ENCODE results near the gene HTT.

HTT gene

GRCh38 chr4:3207531-3208037 is 133.1 kb downstream of the HTT start:
- H3K4me3 ChIP-seq (ENCODE audit: low read length): no peak overlapping the region
- no peak for TF ChIP-seq ZNF274 (IDR thresholded peaks at IDR 0.05; ENCODE audit: low read depth, low read length)

GRCh38 chr4:3208826-3209225 is 134.3 kb downstream of the HTT start:
- TF ChIP-seq ZNF274 (IDR thresholded peaks at IDR 0.05; ENCODE audit: low read depth, low read length): no peak
- H3K4me3 ChIP-seq (ENCODE audit: low read length): no peak overlapping the region

GRCh38 chr4:3209551-3210325 is 135.3 kb downstream of the HTT start:
- no peak for TF ChIP-seq ZNF274 (IDR thresholded peaks at IDR 0.05; ENCODE audit: low read depth, low read length)
- no peak overlapping the region for H3K4me3 ChIP-seq (ENCODE audit: low read length)

- TF ChIP-seq ZNF274 (IDR thresholded peaks at IDR 0.05; ENCODE audit: low read depth, low read length): no peak
- no peak overlapping the region for H3K4me3 ChIP-seq (ENCODE audit: low read length)
Observed at GRCh38 chr4:3210467-3210866, 136.0 kb downstream of the HTT start.

- H3K4me3 ChIP-seq (ENCODE audit: low read length): no peak overlapping the region
- no peak for TF ChIP-seq ZNF274 (IDR thresholded peaks at IDR 0.05; ENCODE audit: low read depth, low read length)
Observed at GRCh38 chr4:3211866-3212265, 137.4 kb downstream of the HTT start.

GRCh38 chr4:3212391-3213105 is 138.1 kb downstream of the HTT start:
- TF ChIP-seq ZNF274 (IDR thresholded peaks at IDR 0.05; ENCODE audit: low read depth, low read length): no peak
- no peak overlapping the region for H3K4me3 ChIP-seq (ENCODE audit: low read length)

- H3K4me3 ChIP-seq (ENCODE audit: low read length): no peak overlapping the region
- TF ChIP-seq ZNF274 (IDR thresholded peaks at IDR 0.05; ENCODE audit: low read depth, low read length): no peak
Observed at GRCh38 chr4:3213106-3213425, 138.6 kb downstream of the HTT start.

GRCh38 chr4:3213661-3214250 is 139.3 kb downstream of the HTT start:
- H3K4me3 ChIP-seq (ENCODE audit: low read length): no peak overlapping the region
- TF ChIP-seq ZNF274 (IDR thresholded peaks at IDR 0.05; ENCODE audit: low read depth, low read length): no peak

- no peak overlapping the region for H3K4me3 ChIP-seq (ENCODE audit: low read length)
- TF ChIP-seq ZNF274 (IDR thresholded peaks at IDR 0.05; ENCODE audit: low read depth, low read length): no peak
Observed at GRCh38 chr4:3215256-3215655, 140.8 kb downstream of the HTT start.

GRCh38 chr4:3215733-3216132 is 141.3 kb downstream of the HTT start:
- no peak overlapping the region for H3K4me3 ChIP-seq (ENCODE audit: low read length)
- TF ChIP-seq ZNF274 (IDR thresholded peaks at IDR 0.05; ENCODE audit: low read depth, low read length): no peak

- H3K4me3 ChIP-seq (ENCODE audit: low read length): no peak overlapping the region
- no peak for TF ChIP-seq ZNF274 (IDR thresholded peaks at IDR 0.05; ENCODE audit: low read depth, low read length)
Observed at GRCh38 chr4:3217266-3217665, 142.8 kb downstream of the HTT start.

- no peak overlapping the region for H3K4me3 ChIP-seq (ENCODE audit: low read length)
- no peak for TF ChIP-seq ZNF274 (IDR thresholded peaks at IDR 0.05; ENCODE audit: low read depth, low read length)
Observed at GRCh38 chr4:3217771-3218170, 143.3 kb downstream of the HTT start.

- TF ChIP-seq ZNF274 (IDR thresholded peaks at IDR 0.05; ENCODE audit: low read depth, low read length): no peak
- no peak overlapping the region for H3K4me3 ChIP-seq (ENCODE audit: low read length)
Observed at GRCh38 chr4:3218824-3219760, 144.6 kb downstream of the HTT start.

Measured in GM08714 (cell line).